Activated T-helper 2 cell treated with anti-CD3 and anti-CD28 coated beads, Interferon-gamma antibody, Interleukin-2, Interleukin-4, amounts not matched to agents 10 μg/mL and 5 μg/mL and 100 μg/mL, durations not matched to agents 14 hours and 24 hours and 36 hours (primary cell): ENCODE results near the gene CYP46A1. TPM values are rescaled to one million over a fixed set of nuclear protein-coding genes. Genes with fewer than 3 reads are reported as not detected.

Experiments
- DNase-seq: peaks from one replicate; pipeline ENCODE4 v3.0.0; 2021; ENCODE audit warnings: low spot score
- H3K27ac Mint-ChIP-seq: one replicate; pipeline ENCODE4 v1.8.0; 2021; ENCODE audit warnings: mixed read lengths
- H3K27me3 Mint-ChIP-seq: one replicate; pipeline ENCODE4 v1.8.0; 2021; ENCODE audit warnings: low read depth, mixed read lengths
- H3K36me3 Mint-ChIP-seq: one replicate; pipeline ENCODE4 v1.8.0; 2021; ENCODE audit warnings: low read depth, mixed read lengths
- H3K4me1 Mint-ChIP-seq: one replicate; pipeline ENCODE4 v1.8.0; 2021; ENCODE audit warnings: low read depth, mixed read lengths
- H3K4me3 Mint-ChIP-seq: one replicate; pipeline ENCODE4 v1.8.0; 2021; ENCODE audit warnings: low read depth, mild to moderate bottlenecking, moderate library complexity, mixed read lengths
- H3K9me3 Mint-ChIP-seq: one replicate; pipeline ENCODE4 v1.8.0; 2021; ENCODE audit warnings: mixed read lengths
- intact Hi-C: fragments of 100-400 bp; cut with micrococcal nuclease; formaldehyde crosslinking; loops from one replicate; pipeline ENCODE4 v1.15.1; 2023
- total RNA-seq: library from RNA; stranded (reverse); gene quantifications from 2 replicates; pipeline ENCODE4 v1.2.3, GENCODE V29; 2022

The CYP46A1 gene
- total RNA-seq, 1 donor from 2014 or later: not detected

- Mint-ChIP-seq H3K4me1 (no peaks in the 10 kb centered on the region), H3K27me3 (peaks cover 22% of the 10 kb centered on the region), H3K36me3 (no peaks in the 10 kb centered on the region), H3K9me3 (no peaks in the 10 kb centered on the region), H3K4me3 (no peak overlapping the region), H3K27ac (no peak overlapping the region)
- intact Hi-C loops: no loop called here
- no peak for DNase-seq
Observed at GRCh38 chr14:99736603-99737371, 52.7 kb downstream of the CYP46A1 start.

GRCh38 chr14:99737451-99737951, 53.4 kb downstream of the CYP46A1 start:
- no peaks in the 10 kb centered on the region for H3K9me3 Mint-ChIP-seq
- H3K27me3 Mint-ChIP-seq: peaks cover 20% of the 10 kb centered on the region

GRCh38 chr14:99737956-99738667, 54.0 kb downstream of the CYP46A1 start:
- peaks cover 20% of the 10 kb centered on the region for H3K27me3 Mint-ChIP-seq
- no peaks in the 10 kb centered on the region for H3K4me1 Mint-ChIP-seq
- intact Hi-C loops: no loop called here

More at GRCh38 chr14:99737451-99737951, 53.4 kb downstream of the CYP46A1 start:
- Mint-ChIP-seq H3K4me1 (no peaks in the 10 kb centered on the region), H3K36me3 (no peaks in the 10 kb centered on the region), H3K27ac (no peak overlapping the region), H3K4me3 (no peak overlapping the region)
- intact Hi-C loops: no loop called here
- no peak for DNase-seq

GRCh38 chr14:99740411-99740810, 56.3 kb downstream of the CYP46A1 start:
- H3K4me1 Mint-ChIP-seq: no peaks in the 10 kb centered on the region
- H3K4me3 Mint-ChIP-seq: no peak overlapping the region
- no peak overlapping the region for H3K27ac Mint-ChIP-seq
- peaks cover 24% of the 10 kb centered on the region for H3K27me3 Mint-ChIP-seq
- DNase-seq: no peak
- H3K36me3 Mint-ChIP-seq: no peaks in the 10 kb centered on the region
- intact Hi-C loops: no loop called here
- no peaks in the 10 kb centered on the region for H3K9me3 Mint-ChIP-seq

More at GRCh38 chr14:99737956-99738667, 54.0 kb downstream of the CYP46A1 start:
- H3K36me3 Mint-ChIP-seq: no peaks in the 10 kb centered on the region
- H3K27ac Mint-ChIP-seq: no peak overlapping the region
- DNase-seq: no peak
- no peaks in the 10 kb centered on the region for H3K9me3 Mint-ChIP-seq
- H3K4me3 Mint-ChIP-seq: no peak overlapping the region

- Mint-ChIP-seq H3K36me3 (no peaks in the 10 kb centered on the region), H3K4me1 (no peaks in the 10 kb centered on the region), H3K9me3 (no peaks in the 10 kb centered on the region), H3K4me3 (no peak overlapping the region), H3K27ac (no peak overlapping the region), H3K27me3 (peaks cover 29% of the 10 kb centered on the region)
- no peak for DNase-seq
- intact Hi-C loops: no loop called here
Observed at GRCh38 chr14:99741227-99741976, 57.3 kb downstream of the CYP46A1 start.

GRCh38 chr14:99742074-99742473, 58.0 kb downstream of the CYP46A1 start:
- Mint-ChIP-seq H3K4me1 (no peaks in the 10 kb centered on the region), H3K36me3 (no peaks in the 10 kb centered on the region), H3K27ac (no peak overlapping the region), H3K9me3 (no peaks in the 10 kb centered on the region), H3K27me3 (peaks cover 25% of the 10 kb centered on the region), H3K4me3 (no peak overlapping the region)
- intact Hi-C loops: no loop called here
- DNase-seq: no peak

GRCh38 chr14:99742509-99743487, 58.7 kb downstream of the CYP46A1 start:
- Mint-ChIP-seq H3K9me3 (no peaks in the 10 kb centered on the region), H3K4me1 (no peaks in the 10 kb centered on the region), H3K4me3 (no peak overlapping the region), H3K36me3 (no peaks in the 10 kb centered on the region), H3K27me3 (peaks cover 23% of the 10 kb centered on the region), H3K27ac (no peak overlapping the region)
- intact Hi-C loops: no loop called here
- no peak for DNase-seq

- H3K4me3 Mint-ChIP-seq: no peak overlapping the region
- intact Hi-C loops: no loop called here
- no peaks in the 10 kb centered on the region for H3K36me3 Mint-ChIP-seq
- no peaks in the 10 kb centered on the region for H3K9me3 Mint-ChIP-seq
- no peak for DNase-seq
- H3K27me3 Mint-ChIP-seq: peaks cover 17% of the 10 kb centered on the region
- H3K27ac Mint-ChIP-seq: no peak overlapping the region
- no peaks in the 10 kb centered on the region for H3K4me1 Mint-ChIP-seq
Observed at GRCh38 chr14:99744199-99744872, 60.2 kb downstream of the CYP46A1 start.

- no peak for DNase-seq
- intact Hi-C loops: no loop called here
- Mint-ChIP-seq H3K4me1 (no peaks in the 10 kb centered on the region), H3K36me3 (no peaks in the 10 kb centered on the region), H3K27me3 (peaks cover 13% of the 10 kb centered on the region), H3K9me3 (no peaks in the 10 kb centered on the region), H3K27ac (no peak overlapping the region), H3K4me3 (no peak overlapping the region)
Observed at GRCh38 chr14:99744873-99745224, 60.8 kb downstream of the CYP46A1 start.

- H3K4me1 Mint-ChIP-seq: no peaks in the 10 kb centered on the region
- DNase-seq: no peak
- H3K36me3 Mint-ChIP-seq: no peaks in the 10 kb centered on the region
- H3K4me3 Mint-ChIP-seq: no peak overlapping the region
- no peaks in the 10 kb centered on the region for H3K9me3 Mint-ChIP-seq
- H3K27ac Mint-ChIP-seq: no peak overlapping the region
- peaks cover 13% of the 10 kb centered on the region for H3K27me3 Mint-ChIP-seq
- intact Hi-C loops: no loop called here
Observed at GRCh38 chr14:99745307-99745951, 61.3 kb downstream of the CYP46A1 start.

GRCh38 chr14:99747167-99747566, 63.1 kb downstream of the CYP46A1 start:
- Mint-ChIP-seq H3K27ac (no peak overlapping the region), H3K4me3 (no peak overlapping the region), H3K4me1 (no peaks in the 10 kb centered on the region), H3K27me3 (peaks cover 25% of the 10 kb centered on the region), H3K9me3 (no peaks in the 10 kb centered on the region), H3K36me3 (no peaks in the 10 kb centered on the region)
- intact Hi-C loops: no loop called here
- DNase-seq: no peak
